Gastroesophageal sphincter (tissue), 4 donors: ENCODE measurements around the gene NAGS. TPM values are rescaled to one million over a fixed set of nuclear protein-coding genes. Genes with fewer than 3 reads are reported as not detected.

ENCODE experiments used
- ATAC-seq: fragments of 150-250 bp; one replicate; pipeline ENCODE4 v1.9.1; 2016; ENCODE audit warnings: mild to moderate bottlenecking, moderate library complexity
- H3K27ac ChIP-seq, 4 donors: fragments of 200-600 bp; sonication (generic) in 3 of 4; 1 replicate in 3 of 4; 2 replicates in 1 of 4; pipeline ENCODE4 v1.5.1; 2016 to 2019
- H3K27me3 ChIP-seq: fragments of 200-600 bp; sonication (generic); one replicate; pipeline ENCODE4 v1.5.1; 2019
- H3K36me3 ChIP-seq, 2 donors: fragments of 200-600 bp; sonication (generic); one replicate each; pipeline ENCODE4 v1.5.1; 2019; ENCODE audit warnings: control low read depth in 1 of 2
- H3K4me1 ChIP-seq, 3 donors: fragments of 200-600 bp; sonication (generic); 1 replicate in 2 of 3; 2 replicates in 1 of 3; pipeline ENCODE4 v1.5.1; 2016 to 2019; ENCODE audit warnings: control low read depth in 2 of 3
- H3K4me3 ChIP-seq, 2 donors: fragments of 200-600 bp; sonication (generic); one replicate each; pipeline ENCODE4 v1.5.1; 2019; ENCODE audit warnings: mild to moderate bottlenecking in 1 of 2, moderate library complexity in 1 of 2
- H3K9me3 ChIP-seq, 3 donors: fragments of 200-600 bp; sonication (generic); one replicate each; pipeline ENCODE4 v1.5.1; 2017 to 2019; ENCODE audit warnings: control low read depth in 2 of 3
- CTCF ChIP-seq, 4 experiments: fragments of 200-600 bp in 2 of 4; fragments of 450-650 bp in 2 of 4; sonication (generic) in 1 of 4; IDR thresholded peaks; one replicate each; pipeline ENCODE4 v1.5.1; 2017 to 2019; ENCODE audit warnings: antibody characterized with exemption in 4 of 4, mild to moderate bottlenecking in 2 of 4, moderate library complexity in 2 of 4
- EP300 ChIP-seq: sonication (generic); formaldehyde crosslinking; IDR thresholded peaks from one replicate; pipeline ENCODE4 v1.6.1; 2017; ENCODE audit warnings: antibody characterized with exemption, mild to moderate bottlenecking
- POLR2A ChIP-seq, 2 donors: fragments of 450-650 bp; IDR thresholded peaks; one replicate each; pipeline ENCODE4 v1.6.1; 2017; ENCODE audit warnings: antibody characterized with exemption in 2 of 2, mild to moderate bottlenecking in 2 of 2, moderate library complexity in 1 of 2
- POLR2AphosphoS5 ChIP-seq: sonication (generic); formaldehyde crosslinking; IDR thresholded peaks from one replicate; pipeline ENCODE4 v1.6.1; 2017; ENCODE audit warnings: antibody characterized with exemption
- WGBS, 2 donors: methylation state at CpG; one replicate each; pipeline ENCODE4 v1.1.5; 2018; ENCODE audit warnings: low coverage in 1 of 2; 5-methylcytosine and 5-hydroxymethylcytosine counted together
- total RNA-seq, 4 donors: library from RNA; depleted of rRNA; stranded (reverse); fragments of >200 nt; gene quantifications; one replicate each; pipeline ENCODE4 v1.1.0, GENCODE V29; 2016

Gene NAGS
- total RNA-seq, 4 donors from 2014 or later, result 0.62 to 3.0 (median 1.0) TPM

- peaks cover 45% of the 10 kb centered on the region for H3K27me3 ChIP-seq
- H3K9me3 ChIP-seq, result no peaks in the 10 kb centered on the region
- H3K27ac ChIP-seq, result no peak overlapping the region
- 41 to 43% methylated on average over 11 to 12 of the region's 14 CpGs for WGBS, 2 donors
- ATAC-seq, result no peak
- H3K4me3 ChIP-seq, result no peak overlapping the region
- TF ChIP-seq EP300, result no peak
- no peak for TF ChIP-seq CTCF (IDR thresholded peaks at IDR 0.05)
- no peak for TF ChIP-seq POLR2AphosphoS5
- H3K4me1 ChIP-seq, result no peaks in the 10 kb centered on the region
- H3K36me3 ChIP-seq, result no peaks in the 10 kb centered on the region
Observed at GRCh38 chr17:43974382-43975266, 29.8 kb upstream of the NAGS start.

GRCh38 chr17:43975898-43976297 lies 28.5 kb upstream of the NAGS start:
- Histone ChIP-seq H3K9me3 (no peaks in the 10 kb centered on the region), H3K27me3 (peaks cover 46% of the 10 kb centered on the region), H3K4me1 (no peaks in the 10 kb centered on the region), H3K4me3 (no peak overlapping the region), H3K27ac (no peak overlapping the region), H3K36me3 (no peaks in the 10 kb centered on the region)
- no peak for ATAC-seq
- WGBS, 2 donors, result 58 to 82% methylated on average over 10 to 22 of the region's 27 CpGs
- TF ChIP-seq POLR2A (IDR thresholded peaks at IDR 0.05), result no peak
- no peak for TF ChIP-seq EP300

- TF ChIP-seq POLR2AphosphoS5, result no peak
- no peak for TF ChIP-seq POLR2A (IDR thresholded peaks at IDR 0.05)
- no peak for TF ChIP-seq CTCF (IDR thresholded peaks at IDR 0.05)
- Histone ChIP-seq H3K27me3 (peaks cover 58% of the 10 kb centered on the region), H3K4me3 (no peak overlapping the region), H3K36me3 (no peaks in the 10 kb centered on the region), H3K27ac (no peak overlapping the region), H3K9me3 (no peaks in the 10 kb centered on the region), H3K4me1 (no peaks in the 10 kb centered on the region)
- no peak for ATAC-seq
- WGBS, 2 donors, result 48 to 70% methylated on average over 3 of the region's 9 CpGs
Observed at GRCh38 chr17:43976963-43977837, 27.2 kb upstream of the NAGS start.

- no peak for ATAC-seq
- Histone ChIP-seq H3K4me1 (peaks cover 0 to under 1% (median 0%) of the 10 kb centered on the region in 3 donors), H3K9me3 (no peaks in the 10 kb centered on the region), H3K27me3 (peaks cover 59% of the 10 kb centered on the region), H3K4me3 (no peak overlapping the region), H3K27ac (no peak overlapping the region), H3K36me3 (no peaks in the 10 kb centered on the region)
- 56 to 81% methylated on average over 2 of the region's 2 CpGs for WGBS, 2 donors
- no peak for TF ChIP-seq POLR2A (IDR thresholded peaks at IDR 0.05)
- TF ChIP-seq POLR2AphosphoS5, result no peak
- TF ChIP-seq EP300, result no peak
- TF ChIP-seq CTCF (IDR thresholded peaks at IDR 0.05), result no peak
Observed at GRCh38 chr17:43978078-43978477, 26.3 kb upstream of the NAGS start.

GRCh38 chr17:43979011-43979410 lies 25.4 kb upstream of the NAGS start:
- Histone ChIP-seq H3K27ac (no peak overlapping the region), H3K36me3 (no peaks in the 10 kb centered on the region), H3K9me3 (no peaks in the 10 kb centered on the region), H3K4me1 (peaks cover 0 to 10% (median 7%) of the 10 kb centered on the region in 3 donors), H3K27me3 (peaks cover 59% of the 10 kb centered on the region), H3K4me3 (no peak overlapping the region)
- no peak for ATAC-seq
- TF ChIP-seq CTCF (IDR thresholded peaks at IDR 0.05) (no peak), POLR2AphosphoS5 (no peak), POLR2A (IDR thresholded peaks at IDR 0.05) (no peak), EP300 (no peak)
- WGBS, 2 donors, result 52 to 81% methylated on average over 4 to 6 of the region's 7 CpGs
